ENCODE measurements around the gene USP33. TPM values are rescaled to one million over a fixed set of nuclear protein-coding genes. Genes with fewer than 3 reads are reported as not detected.

The USP33 gene
- total RNA-seq, 1 experiment from 2014 or later, result 51.5 TPM

- H3K79me2 ChIP-seq (ENCODE audit: insufficient read depth, low read length), result peaks cover 17% of the 10 kb centered on the region; the same call in 1 of the 2 replicates
- DNase-seq, result no peak
- Mint-ChIP-seq H3K4me1 (0 out of 4 replicates have a peak, but pooled peaks cover 0 to 4% of the 10 kb centered on the region in 2 experiments), H3K9me3 (no peaks in the 10 kb centered on the region), H3K27ac (no peak overlapping the region; a peak in 1 of 7 replicates), H3K36me3 (ENCODE audit: insufficient read depth in 1 of 3, low read depth in 3 of 3) (peaks cover 0 to 5% (median 0%) of the 10 kb centered on the region in 3 experiments; a peak in 2 of 7 replicates), H3K27me3 (ENCODE audit: low read depth) (no peaks in the 10 kb centered on the region), H3K4me3 (no peak overlapping the region)
- no peaks in the 10 kb centered on the region for H3K23me2 ChIP-seq (ENCODE audit: insufficient read length, low read depth, low read length, poor library complexity, severe bottlenecking)
- no peak overlapping the region for H2BK120ac ChIP-seq (ENCODE audit: low read depth, low read length, poor library complexity, severe bottlenecking)
- H3K4ac ChIP-seq (ENCODE audit: low read depth, low read length), result no peak overlapping the region
- H3K56ac ChIP-seq (ENCODE audit: insufficient read length, low read depth, low read length), result no peak overlapping the region
- no peaks in the 10 kb centered on the region for H4K20me1 ChIP-seq (ENCODE audit: control insufficient read depth, insufficient read depth, insufficient read length)
- H3K4me1 ChIP-seq (ENCODE audit: insufficient read depth, low read length), result no peaks in the 10 kb centered on the region
- H4K5ac ChIP-seq (ENCODE audit: insufficient read length, low read depth, low read length), result no peak overlapping the region
- H3K14ac ChIP-seq (ENCODE audit: insufficient read depth, low read length), result no peak overlapping the region
- H3K9ac ChIP-seq (ENCODE audit: extremely low read depth, insufficient read length, low read length), result no peak overlapping the region
- H2BK15ac ChIP-seq (ENCODE audit: low read depth, low read length), result no peak overlapping the region
- no peak overlapping the region for H4K8ac ChIP-seq (replicated peaks; ENCODE audit: insufficient read length, low read depth, low read length)
- peaks cover 10% of the 10 kb centered on the region for H3K79me1 ChIP-seq (ENCODE audit: insufficient read depth, low read depth, low read length, poor library complexity, severe bottlenecking)
- no peaks in the 10 kb centered on the region for H3K9me3 ChIP-seq (ENCODE audit: control insufficient read depth, low read depth, low read length)
- no peaks in the 10 kb centered on the region for H3K27me3 ChIP-seq (ENCODE audit: insufficient read depth, low read length)
- no peak overlapping the region for H2AFZ ChIP-seq (ENCODE audit: low read length)
- no peak overlapping the region for H2AK5ac ChIP-seq (ENCODE audit: insufficient read length, low read length)
- no peak for TF ChIP-seq CTCF (conservative IDR thresholded peaks at IDR 0.05)
- no peak overlapping the region for H3K4me2 ChIP-seq (ENCODE audit: insufficient read depth, insufficient read length, low read length)
- H2BK12ac ChIP-seq (ENCODE audit: insufficient read length, low read depth, low read length), result no peak overlapping the region
- H3K27ac ChIP-seq (ENCODE audit: insufficient read length, low read depth, low read length), result no peak overlapping the region
- WGBS (ENCODE audit: extremely low coverage, insufficient read length, low lambda C conversion rate), result no CpG with 5 or more reads among the region's 3 CpGs
- H2BK20ac ChIP-seq (ENCODE audit: low read depth, low read length, poor library complexity, severe bottlenecking), result no peak overlapping the region
- no peak overlapping the region for H4K91ac ChIP-seq (ENCODE audit: insufficient read length, low read depth, low read length)
- H3T11ph ChIP-seq (ENCODE audit: low read length), result no peak overlapping the region
- no peak overlapping the region for H3K23ac ChIP-seq (ENCODE audit: insufficient read length, low read depth, low read length)
- H3K18ac ChIP-seq (ENCODE audit: insufficient read length, low read depth, low read length), result no peak overlapping the region
- no peak overlapping the region for H2BK5ac ChIP-seq (ENCODE audit: insufficient read length, low read length)
Measured at GRCh38 chr1:77664939-77665516, 94.6 kb downstream of the USP33 start.

Data from H9 (cell line).